LoVo (cell line): Measurements from ENCODE around the gene HEBP1.

Experiments used
- DNase-seq: peaks from one replicate; pipeline ENCODE4 v3.0.0-alpha.2; 2016; ENCODE audit warnings: low spot score

Gene HEBP1

DNA sequence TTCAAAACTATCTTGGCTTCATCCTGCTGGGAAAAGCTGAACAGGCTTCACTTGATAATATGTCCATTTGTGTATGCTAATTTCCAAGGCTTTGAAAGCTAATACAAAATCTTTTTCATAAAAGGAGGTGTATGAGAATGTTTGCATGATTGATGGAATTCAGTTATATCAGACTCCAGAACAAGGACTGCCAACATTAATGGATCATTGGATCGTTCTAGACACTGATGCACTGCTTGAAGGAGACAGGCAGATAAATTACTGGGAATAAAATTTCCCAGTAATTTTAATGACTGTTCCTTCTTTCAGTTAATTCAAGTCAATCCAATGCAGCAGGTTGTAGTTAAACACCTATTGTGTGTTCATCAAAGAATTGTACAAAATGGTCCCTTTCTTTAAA, 48.6 kb downstream of the HEBP1 start:
- DNase-seq = no peak

DNA sequence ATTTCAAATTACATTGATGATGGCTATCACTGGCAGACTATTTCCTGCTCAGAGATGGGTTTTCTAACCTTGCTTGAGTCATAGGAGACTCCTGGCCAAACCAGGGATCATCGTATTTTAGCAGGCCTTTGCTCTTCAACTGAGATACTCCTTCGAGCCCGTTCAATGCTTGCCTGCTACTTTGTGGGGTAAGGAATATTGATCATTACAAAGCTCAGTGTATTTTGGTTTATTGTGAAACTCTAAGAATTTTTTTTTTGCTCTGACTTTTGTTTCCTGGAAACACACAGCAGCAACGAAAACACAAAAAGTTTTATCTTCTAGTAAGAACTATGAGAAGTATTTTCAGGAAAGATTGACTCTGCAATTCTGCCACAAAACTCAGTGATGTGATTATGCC, 52.2 kb downstream of the HEBP1 start:
- no peak for DNase-seq

DNA sequence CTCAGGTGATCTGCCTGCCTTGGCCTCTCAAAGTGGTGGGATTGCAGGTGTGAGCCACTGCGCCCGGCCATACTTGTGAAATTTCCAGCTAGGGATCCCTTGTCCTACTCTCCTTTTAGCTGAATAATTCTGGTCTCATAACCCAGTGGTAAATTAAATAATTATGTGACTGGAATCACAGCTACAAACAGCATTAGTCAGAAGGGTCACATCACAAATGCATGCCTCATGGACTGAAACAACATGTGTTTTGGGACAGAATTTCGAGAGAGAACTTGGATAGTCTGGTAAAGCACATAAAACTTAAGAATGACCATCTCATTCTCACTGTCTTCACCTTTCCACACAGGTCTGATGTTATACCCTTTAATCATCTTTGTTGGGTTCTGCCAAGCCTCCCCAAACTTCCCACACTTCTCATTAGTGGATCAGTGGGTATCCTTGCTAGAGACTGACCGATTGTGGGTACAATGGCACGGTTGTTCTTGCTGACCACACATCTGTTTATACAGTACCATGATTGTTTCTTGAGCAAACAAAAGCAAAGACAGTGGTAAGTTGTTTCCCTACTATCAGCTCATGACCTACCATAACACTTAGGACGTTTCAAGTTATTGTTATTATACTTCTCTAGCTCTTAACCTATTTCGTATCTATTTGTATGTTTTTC, 53.2 kb downstream of the HEBP1 start:
- no peak for DNase-seq

DNA sequence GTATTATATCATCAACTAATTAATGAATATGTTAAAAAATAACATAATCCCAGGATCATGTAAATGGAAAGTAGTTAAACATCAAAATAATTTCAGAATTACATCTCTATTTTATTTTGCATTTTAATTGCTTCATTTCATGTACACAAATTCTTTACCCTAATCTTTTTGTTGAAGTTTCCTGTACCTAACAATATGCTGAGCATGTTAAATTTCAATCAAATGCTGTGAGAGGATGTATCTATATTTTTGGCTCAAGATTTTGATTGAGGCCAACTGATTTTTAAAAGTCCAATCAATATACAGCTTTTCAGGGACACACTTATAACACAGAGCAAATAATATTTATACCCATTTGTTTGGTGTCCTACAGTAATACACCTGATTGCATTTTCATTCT, 54.5 kb downstream of the HEBP1 start:
- DNase-seq = no peak

DNA sequence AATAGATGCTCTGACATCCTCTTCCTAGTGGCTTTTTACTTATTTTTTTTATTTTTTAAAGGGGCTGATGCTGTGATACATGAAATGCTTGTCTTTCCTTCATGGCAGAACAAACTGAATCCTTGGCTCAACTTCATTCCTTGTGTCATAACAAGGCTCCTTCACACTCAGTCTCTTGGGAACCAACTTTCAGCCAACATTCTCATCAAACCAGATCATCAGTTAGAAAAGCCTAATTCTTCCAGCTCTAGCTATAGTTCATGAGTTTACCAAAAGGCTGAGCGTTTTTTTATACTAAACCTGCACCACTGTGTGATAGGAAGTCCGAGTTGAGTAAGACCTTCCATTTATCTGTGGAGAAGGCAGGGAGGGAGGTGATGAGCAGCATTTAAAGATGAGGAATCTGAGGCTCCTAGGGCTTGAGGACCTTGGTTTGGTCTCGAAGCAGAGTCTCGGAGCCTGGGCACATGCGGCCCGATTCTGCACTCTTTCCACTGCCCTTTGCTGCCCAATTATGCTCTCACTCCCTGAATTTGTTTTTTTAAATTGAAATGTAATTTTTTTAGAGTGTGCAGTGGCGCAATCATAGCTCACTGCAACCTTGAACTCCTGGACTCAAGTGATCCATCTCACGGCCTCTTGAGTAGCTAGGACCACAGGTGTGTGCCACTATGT, 56.3 kb downstream of the HEBP1 start:
- DNase-seq = no peak

DNA sequence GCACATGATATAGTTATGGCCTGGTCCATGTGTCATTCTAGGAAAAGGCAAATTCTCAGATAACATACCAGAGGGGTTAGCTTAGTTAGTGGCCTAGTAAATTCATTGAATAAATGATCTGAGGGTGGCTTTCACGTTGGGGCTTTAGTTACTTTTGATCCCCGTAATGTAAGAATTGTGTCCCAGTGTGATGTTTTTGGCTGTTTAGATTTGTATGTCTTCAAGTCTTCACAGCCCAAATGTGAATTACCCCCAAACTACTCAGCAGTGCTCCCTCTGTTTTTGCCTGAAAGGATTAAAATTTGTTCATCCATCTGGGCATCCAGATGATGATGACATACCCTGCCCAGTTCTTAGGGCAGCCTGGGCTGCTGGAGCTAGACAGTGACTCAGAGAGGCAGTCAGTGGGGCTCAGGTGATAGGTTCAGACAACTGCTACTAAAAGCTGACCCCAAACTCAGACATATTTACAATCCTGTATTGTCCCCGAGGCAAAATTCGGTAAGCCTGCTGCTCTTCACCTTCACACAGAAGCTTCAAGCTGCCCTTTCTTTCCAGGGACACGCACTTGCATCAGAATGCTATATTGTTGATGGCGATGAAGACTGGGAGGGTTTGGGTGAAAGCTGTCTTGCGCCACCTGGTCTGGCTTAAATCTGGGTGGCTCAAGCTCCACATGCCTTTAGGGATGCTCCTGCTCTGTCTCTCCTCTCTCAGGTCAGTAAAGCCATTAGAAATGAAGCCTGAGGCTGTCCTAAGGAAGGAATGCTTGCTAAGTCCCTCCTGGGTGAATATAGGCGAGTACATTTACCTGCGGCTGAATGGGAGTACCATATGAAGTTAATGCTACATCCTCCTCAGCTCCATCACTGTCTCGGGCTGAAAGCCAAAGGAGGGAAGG, 58.4 kb downstream of the HEBP1 start:
- DNase-seq = no peak

DNA sequence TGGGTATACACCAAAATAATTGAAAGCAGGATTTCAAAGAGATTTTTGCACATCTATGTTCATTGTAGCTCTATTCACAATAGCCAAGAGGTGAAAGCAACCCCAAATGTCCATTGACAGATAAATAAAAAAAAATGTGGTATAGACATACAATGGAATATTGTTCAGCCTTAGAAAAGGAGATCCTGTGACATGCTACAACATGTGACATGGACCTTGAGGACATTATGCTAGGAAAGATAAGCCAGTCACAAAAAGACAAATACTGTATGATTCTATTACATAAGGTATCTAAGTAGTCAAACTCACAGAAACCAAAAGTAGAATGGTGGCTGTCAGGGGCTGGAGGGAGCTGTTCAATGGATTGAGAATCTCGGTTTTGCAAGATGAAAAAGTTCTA, 60.2 kb downstream of the HEBP1 start:
- DNase-seq = no peak

DNA sequence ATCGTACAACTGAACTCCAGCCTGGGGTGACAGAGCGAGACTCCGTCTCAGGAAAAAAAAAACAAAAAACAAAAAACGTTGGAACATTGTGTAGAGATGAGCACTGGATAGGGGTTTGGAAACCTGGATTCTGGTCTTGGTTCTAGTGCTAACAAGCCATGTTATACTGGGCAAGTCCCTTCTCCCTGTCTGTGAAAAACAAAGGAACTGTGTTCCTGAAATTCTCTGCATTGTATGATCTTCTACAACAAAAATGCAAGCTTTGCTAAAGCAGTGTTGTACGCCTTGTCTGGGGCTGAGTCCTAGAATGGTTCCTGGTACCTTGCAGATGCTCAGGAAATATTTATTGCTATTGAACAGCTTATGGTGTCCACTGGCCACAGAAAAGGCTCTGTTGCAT, 61.5 kb downstream of the HEBP1 start:
- DNase-seq = no peak

DNA sequence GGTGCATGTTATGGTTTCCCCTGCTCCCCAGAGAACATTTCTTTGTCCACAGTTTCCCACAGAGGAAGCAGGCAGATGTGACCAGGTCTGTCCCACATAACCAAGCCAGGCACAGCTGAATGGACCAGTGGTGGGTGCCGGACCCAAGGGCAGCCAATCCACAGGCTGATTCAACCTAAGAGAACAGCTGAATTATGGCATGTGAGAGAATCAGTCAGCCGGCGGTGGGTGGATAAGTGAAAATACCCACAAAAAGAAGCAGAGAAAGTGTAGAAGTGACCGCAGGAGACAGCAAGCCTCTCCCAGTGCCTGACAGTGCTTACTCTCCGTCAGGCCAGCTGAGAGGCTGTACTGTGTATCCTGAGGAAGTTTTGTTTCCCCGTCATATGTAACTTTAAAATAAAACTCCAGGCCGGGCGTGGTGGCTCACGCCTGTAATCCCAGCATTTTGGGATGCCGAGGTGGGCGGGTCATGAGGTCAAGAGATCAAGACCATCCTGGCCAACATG, 63.0 kb downstream of the HEBP1 start:
- no peak for DNase-seq

DNA sequence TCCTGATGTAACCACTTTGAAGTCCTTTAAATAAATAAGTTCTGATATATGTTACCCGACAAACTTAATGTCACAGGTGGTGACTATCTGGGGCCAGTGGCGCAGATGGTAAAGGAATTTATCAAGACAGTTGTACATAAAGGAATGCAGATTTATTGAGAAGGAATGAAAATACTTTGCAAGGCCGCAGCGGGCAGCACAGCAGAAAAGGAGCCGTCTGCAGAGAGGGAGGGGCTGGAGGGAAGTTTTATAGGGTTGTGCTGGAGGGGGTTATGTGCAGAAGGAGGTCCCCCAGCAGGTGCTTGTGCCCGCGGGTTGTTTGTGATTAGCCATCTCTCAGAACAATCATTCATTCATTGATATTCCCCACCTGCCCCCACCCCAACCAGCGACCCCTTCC, 65.5 kb downstream of the HEBP1 start:
- DNase-seq = no peak

DNA sequence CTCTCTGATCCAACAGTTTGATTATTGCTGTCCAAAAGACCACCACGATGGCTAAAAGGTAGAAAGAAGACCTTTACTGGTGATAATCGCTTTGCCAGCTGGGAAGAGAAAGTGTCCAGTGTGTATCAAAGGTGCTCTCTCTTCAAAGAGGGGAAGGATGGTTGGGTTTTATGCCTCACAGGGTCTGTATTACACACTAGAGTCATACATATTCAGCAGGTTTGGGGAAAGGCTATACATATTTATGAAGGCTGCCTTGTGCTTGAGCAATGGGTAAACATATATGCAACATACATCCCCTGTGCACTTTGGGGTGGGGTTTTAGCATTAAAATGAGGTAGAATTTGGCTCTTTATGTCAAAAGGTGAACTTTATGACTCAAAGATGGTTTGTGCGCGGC, 66.3 kb downstream of the HEBP1 start:
- DNase-seq = no peak

DNA sequence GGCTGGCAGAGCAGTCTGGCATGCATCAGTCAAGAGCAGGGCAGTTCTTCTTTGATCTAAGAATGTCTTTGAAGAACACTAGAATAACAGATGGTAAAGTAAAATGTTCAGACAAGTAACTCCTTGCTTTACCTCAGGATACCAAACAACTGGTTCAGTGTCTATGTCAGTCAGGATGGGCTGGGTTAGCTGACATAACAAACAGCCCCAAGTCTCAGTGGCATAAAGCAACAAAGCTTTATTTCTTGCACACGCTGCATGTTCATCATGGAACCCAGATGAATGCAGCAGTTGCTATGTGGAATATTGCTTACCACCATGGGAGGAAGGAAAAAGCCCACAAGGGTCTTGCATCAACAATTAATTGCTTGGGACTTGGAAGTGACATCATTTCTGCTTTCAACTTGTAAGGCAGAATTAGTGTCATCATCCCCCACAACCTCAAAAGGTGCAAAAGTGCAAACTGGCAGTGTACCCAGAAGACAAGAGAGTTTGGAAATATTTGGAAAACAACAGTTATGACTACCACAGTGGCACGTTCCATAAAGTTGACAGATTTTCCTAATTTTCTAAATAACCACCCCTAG, 69.3 kb downstream of the HEBP1 start:
- DNase-seq = no peak

DNA sequence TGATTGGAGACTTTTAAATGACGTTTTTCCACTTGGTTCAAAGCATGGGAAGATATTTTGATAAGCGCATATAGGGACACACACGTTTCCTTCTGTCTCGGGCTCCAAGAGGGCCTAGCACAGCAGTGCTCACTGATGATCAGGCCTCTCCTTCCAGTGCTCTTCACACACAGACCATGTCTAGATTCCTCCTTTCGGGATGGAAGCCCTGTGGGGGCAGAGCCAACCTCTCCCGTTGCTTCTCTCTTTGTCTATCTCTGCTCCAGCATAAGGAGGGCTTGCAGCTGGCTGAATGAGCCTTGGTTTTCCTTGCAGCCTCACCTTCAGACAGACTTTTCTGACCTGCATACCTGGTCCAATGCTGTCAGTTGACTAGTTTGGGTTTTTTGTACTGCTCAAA, 70.4 kb downstream of the HEBP1 start:
- DNase-seq = no peak

DNA sequence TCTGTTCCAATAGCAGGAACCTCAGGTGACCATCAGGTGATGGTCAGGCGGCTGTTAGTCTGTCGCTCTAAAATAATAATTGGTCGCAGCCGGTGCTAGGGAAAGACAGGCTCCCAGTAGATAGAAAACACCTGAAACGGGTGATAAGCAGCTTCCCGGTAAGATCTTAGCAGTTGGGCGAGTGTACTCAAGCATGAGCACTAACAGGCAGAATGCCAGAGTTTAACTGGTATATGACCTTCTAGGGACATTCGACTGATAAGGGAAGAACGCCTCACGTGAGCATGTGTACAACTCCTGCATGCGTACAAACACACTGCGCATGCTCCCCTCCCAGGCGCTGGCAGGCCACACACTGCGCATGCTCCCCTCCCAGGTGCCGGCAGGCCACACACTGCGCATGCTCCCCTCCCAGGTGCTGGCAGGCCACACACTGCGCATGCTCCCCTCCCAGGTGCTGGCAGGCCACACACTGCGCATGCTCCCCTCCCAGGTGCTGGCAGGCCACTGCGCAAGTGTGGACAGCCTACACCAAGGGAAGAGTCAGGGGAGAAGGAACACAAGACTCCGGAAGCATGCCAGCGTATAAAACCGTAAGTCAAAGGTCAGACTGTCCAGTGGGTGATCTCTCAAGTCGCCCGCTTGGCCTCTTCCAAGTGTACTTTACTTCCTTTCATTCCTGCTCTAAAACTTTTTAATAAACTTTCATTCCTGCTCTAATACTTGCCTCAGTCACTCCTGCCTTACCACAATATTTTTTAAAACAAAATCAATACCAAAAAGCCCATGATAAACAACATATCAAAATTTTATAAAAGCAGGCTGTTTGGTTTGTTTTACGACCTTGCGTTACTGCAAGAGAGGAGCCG, 72.6 kb downstream of the HEBP1 start:
- DNase-seq = peak; percentile 97

DNA sequence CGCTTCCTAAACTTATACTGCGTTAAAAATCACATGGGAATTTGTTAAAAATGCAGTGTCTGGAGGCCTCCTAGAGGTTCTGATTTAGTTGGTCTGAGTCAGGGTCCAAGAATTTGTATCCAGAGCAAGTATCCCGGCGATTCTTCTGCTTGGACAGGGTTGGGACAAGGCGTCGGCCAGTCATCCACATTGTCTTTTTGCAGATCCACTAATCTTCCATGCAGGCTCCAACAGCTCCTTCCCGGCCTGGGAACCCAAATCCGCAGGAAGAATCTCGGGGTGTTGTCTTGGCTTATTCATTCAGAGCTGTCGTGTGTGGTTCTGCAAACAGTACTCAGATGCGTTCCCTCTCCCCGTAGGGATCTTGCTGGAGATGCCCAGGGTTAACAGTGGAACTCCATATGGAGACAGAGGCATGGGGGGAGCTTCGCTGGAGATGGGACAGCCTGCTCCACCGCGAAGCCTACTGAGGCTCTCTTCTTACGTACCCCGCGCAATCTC, 73.4 kb downstream of the HEBP1 start:
- peak; percentile 62 for DNase-seq

DNA sequence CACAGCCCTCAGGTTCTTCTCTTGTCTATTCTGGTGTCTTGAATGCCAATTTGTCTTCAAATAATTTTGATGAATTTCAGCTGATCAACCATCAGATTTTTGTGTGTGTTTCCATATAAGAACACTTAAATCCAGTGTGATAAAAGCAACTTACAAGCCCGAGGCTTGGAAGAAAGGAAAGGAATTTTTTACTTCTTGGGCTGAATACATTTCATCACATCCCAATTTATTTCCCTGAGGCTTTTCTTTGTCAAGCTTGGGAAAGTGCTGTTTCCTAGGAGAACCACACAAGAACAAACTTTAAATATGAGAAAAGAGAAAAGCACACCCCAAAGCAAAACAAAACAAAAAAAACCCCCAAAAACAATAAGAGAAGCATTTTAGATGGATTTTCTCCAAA, 74.7 kb downstream of the HEBP1 start:
- DNase-seq = no peak
